VCaP (cell line): ENCODE measurements around the gene AKAP12.
A peak's percentile ranks its signal among the peaks of the same experiment; 100 is the strongest.
"Not testable (repeated sequence)": the region's sequence is repeated elsewhere in the genome, so short reads cannot be mapped to it uniquely, and the experiment has no call there.

ENCODE experiments used
- H3K27ac ChIP-seq: fragments of 450-650 bp; 2 replicates; pipeline ENCODE4 v1.5.1; 2017
- TF ChIP-seq, protein P1 (sequence below): fragments of 450-650 bp; conservative IDR thresholded peaks from 2 replicates; pipeline ENCODE4 v1.5.1; 2017; ENCODE audit warnings: mild to moderate bottlenecking, moderate library complexity

The AKAP12 gene

DNA sequence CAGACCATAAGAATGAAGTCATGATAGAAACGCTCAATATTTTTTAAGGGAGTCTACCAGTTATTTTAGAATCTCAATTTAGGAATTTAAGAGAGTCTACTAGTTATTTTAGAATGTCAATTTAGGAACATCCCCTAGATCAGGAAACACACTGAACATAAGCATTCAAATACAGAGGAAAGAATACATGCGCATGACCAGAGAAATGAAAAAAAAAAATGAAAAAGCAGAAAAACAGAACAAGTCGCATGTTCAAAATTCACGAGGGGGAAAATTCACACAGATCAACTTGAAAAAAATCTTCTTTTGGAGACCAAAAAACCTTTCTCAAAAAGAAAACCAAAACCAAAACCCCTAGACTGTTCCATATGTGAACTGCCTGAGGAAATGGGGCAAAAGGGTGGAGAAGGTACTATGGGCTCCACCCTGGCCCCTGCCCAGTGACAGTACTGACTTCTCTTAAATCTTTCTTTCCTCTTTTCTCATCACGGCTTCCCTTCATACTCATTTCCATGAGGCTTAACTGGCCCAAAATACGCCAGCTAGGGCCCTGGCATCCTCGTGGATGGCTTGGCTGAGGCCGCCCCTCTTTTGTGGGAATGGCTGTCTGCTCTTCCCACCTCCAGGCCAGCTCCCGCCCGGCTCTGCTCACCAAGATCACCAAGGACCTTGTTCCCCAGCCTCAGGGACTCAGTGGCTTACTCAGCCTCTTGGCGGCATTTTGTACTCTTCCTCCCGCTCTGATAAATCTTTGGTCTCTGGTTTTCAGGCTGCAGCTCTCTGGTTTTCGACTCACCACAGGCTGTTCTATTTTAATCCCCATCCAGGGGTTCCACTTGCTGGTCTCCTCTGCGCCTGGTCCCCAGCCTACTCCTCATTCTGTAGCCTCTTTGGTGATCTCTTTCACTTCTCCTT lies 140.4 kb downstream of the AKAP12 start:
- H3K27ac ChIP-seq: no peak overlapping the region
- TF ChIP-seq, protein P1, sequence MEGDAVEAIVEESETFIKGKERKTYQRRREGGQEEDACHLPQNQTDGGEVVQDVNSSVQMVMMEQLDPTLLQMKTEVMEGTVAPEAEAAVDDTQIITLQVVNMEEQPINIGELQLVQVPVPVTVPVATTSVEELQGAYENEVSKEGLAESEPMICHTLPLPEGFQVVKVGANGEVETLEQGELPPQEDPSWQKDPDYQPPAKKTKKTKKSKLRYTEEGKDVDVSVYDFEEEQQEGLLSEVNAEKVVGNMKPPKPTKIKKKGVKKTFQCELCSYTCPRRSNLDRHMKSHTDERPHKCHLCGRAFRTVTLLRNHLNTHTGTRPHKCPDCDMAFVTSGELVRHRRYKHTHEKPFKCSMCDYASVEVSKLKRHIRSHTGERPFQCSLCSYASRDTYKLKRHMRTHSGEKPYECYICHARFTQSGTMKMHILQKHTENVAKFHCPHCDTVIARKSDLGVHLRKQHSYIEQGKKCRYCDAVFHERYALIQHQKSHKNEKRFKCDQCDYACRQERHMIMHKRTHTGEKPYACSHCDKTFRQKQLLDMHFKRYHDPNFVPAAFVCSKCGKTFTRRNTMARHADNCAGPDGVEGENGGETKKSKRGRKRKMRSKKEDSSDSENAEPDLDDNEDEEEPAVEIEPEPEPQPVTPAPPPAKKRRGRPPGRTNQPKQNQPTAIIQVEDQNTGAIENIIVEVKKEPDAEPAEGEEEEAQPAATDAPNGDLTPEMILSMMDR: no peak

DNA sequence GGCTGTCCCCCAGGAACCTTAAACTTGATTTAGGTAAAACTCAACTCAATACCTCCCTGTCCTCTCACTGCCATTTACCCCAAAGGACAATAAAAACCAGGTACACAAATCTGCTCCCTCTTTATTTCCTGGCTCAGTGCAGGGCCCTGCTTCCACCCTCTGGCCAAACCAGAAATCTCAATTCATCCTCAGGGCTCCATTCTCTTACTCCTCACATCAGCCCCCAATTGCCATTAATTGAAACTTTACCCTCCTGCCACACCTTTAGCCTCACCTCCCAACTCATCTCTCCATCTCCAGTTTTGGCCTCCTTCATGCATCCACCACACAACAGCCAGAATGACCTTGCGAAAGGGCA lies 141.1 kb downstream of the AKAP12 start:
- H3K27ac ChIP-seq: no peak overlapping the region
- TF ChIP-seq, protein P1: no peak

DNA sequence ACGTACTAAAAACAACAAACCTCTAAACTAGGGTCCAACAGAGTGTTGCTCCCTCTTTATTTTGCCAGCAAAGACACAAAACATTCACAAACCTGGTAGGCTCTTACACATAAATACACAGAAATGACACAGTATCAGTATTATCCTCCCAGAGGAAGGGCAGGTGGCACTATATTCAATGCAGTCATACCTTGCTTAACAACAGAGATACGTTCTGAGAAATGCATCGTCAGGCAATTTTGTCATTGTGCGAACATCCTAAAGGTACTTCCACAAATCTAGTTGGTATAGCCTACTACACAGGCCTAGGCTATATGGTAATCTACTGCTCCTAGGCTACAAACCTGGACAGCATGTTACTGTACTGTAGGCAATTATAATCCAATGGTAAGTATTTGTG lies 142.0 kb downstream of the AKAP12 start:
- no peak overlapping the region for H3K27ac ChIP-seq
- TF ChIP-seq, protein P1: no peak

DNA sequence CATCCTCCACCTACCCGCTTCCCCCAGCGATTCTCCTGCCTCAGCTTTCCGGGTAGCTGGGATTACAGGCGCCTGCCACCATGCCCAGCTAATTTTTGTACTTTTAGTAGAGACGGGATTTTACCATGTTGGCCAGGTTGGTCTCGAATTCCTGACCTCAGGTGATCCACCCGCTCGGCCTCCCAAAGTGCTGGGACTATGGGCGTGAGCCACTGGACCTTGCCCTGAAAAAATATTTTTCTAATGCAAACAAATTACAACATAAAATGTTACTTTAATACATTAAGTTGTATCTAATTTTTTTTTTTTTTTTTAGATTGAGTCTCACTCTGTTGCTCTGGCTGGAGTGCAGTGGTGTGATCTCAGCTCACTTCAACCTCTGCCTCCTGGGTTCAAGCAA lies 142.9 kb downstream of the AKAP12 start:
- H3K27ac ChIP-seq: not testable (repeated sequence)

DNA sequence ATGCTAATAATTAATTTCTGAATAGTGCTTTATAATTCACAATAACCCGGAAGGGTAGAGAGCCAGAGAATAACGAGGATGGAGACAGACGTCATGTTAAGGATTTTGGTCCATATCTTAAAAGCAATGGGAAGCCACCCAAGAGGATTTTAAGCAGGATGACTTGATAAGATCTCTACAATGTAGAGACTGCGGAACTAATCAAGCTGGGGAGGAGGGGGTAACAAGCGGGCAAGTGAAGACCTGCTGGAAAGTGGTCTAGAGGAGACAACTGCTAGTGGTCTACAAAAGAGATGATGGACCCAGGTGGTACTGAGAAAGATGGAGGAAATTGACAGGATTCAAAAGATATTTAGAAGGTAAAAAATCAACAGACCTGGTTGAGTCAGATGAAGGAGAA lies 144.4 kb downstream of the AKAP12 start:
- TF ChIP-seq, protein P1: no peak

DNA sequence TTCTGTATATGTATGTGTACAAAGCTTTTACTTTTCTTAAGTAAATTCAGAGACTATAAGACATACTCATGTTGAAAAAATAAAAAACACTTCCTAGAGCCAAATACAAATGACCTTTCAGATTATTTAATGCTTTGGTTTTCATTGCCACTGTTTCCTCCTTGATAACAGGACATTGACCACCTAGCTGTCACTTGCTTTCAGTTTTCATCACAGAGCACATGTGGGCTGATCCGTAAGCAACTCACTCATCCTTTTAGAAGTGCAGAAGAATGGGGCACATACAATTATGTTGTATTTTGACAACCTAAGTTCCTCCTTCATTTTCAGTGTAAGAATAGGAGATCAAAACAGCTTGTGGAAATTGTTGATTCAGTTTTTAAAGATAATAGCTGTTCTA lies 145.4 kb downstream of the AKAP12 start:
- H3K27ac ChIP-seq: no peak overlapping the region
- TF ChIP-seq, protein P1: no peak

More for the DNA sequence above, 144.4 kb downstream of the AKAP12 start:
- H3K27ac ChIP-seq: no peak overlapping the region

DNA sequence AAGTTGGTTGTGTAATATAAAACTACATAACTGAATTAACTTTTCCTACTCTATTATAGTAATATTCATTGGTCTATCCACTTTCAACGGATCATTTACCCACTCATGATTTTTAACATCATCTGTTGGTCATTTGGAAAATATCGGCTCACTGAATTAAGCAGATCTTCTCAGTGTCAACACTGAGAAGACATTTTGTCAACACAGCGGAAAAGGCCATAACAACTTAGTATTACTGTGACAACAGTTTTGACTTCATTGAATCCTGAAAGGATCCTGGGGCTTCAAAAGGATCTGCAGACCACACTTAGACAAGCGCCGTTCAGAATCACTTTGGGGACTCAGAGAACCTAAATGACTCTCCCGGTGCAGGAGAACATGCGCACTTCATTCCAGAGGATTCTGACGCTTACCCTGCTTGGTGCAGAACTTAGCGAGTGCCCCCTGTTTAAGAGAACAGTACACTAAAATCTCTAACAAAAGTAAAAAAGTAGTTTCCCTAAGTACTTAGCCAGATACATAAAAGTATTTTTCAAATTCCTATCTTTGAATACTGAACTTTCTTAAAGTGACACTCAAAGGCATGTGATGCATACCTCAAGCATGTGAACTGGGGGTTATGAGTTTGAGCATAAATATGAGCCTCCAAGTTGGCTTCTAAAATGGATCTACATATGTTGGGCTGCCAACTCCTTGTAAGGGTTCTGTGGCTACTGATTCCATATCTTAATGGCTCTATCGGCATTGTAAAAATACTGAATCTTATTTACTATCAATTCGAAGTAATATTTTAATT lies 147.6 kb downstream of the AKAP12 start:
- peak overlapping the region; percentile 99 for H3K27ac ChIP-seq
- TF ChIP-seq, protein P1: no peak
